HG03045 (cell line): Measurements from ENCODE around the gene ERBIN.
A peak's percentile ranks its signal among the peaks of the same experiment; 100 is the strongest.
"Not testable (repeated sequence)": the region's sequence is repeated elsewhere in the genome, so short reads cannot be mapped to it uniquely, and the experiment has no call there.

ENCODE experiments used
- ATAC-seq: cut with Tn5 transposase; IDR thresholded peaks from one replicate; pipeline ENCODE4 v1.9.1; 2021; ENCODE audit warnings: mild to moderate bottlenecking, moderate library complexity; ENCODE audit not compliant: unreplicated experiment

The ERBIN gene

DNA sequence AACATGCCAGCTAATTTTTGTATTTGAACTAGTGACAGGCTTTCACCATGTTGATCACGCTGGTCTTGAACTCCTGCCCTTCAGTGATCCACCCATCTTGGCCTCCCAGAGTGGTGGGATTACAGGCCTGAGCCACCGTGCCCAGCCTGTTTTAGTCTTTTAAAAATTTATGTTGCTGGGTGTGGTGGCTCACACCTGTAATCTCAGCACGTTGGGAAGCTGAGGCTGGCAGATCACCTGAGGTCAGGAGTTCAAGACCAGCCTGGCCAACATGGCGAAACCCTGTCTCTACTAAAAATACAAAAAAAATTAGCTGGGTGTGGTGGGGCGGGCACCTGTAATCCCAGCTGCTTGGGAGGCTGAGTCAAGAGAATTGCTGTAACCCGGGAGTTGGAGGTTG is 10.7 kb upstream of the ERBIN start:
- ATAC-seq = not testable (repeated sequence)

GRCh38 chr5:65916066-65916465 is 10.3 kb upstream of the ERBIN start:
- ATAC-seq = no peak

DNA sequence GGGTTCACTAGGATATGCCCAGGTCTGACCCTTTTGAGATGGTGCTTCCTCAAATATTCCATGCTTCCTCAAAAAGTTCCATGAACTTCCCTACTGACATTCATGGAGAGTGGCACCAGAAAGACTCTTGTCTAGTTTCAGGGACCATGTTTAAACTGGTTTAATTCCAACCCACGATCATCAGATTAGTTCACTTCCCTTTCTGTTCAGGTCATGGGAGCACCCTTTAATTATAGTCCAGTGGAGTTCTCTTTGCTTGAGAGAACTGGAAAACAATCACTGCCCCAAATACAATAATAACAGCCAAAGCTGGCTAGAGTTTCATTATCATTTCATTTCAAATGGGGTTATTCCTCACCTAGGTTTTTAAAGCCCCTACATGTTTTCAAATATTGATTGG is 9.7 kb upstream of the ERBIN start:
- no peak for ATAC-seq

DNA sequence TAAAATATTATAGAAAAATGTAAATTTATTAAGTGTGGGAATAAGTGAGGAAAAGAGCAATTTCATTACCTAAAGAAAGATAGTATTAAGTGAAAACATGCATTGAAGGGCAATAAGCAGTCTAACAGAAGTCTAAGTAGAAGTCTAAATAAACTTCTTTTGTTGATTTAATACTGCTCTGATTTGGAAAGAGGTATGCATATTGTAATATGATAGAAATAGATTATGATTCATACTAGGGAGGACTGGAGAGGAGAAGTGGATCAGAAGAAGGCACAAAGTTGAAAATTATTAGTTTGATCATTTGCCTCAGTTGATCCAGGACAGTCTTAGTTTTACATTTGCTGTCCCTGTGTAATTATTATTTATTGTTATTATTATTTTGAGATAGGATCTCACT is 6.6 kb upstream of the ERBIN start:
- ATAC-seq = no peak

- ATAC-seq = no peak
These were observed 3.0 kb upstream of the ERBIN start for GRCh38 chr5:65923339-65923738.

- no peak for ATAC-seq
These were observed 1.9 kb upstream of the ERBIN start for GRCh38 chr5:65924366-65925043.

DNA sequence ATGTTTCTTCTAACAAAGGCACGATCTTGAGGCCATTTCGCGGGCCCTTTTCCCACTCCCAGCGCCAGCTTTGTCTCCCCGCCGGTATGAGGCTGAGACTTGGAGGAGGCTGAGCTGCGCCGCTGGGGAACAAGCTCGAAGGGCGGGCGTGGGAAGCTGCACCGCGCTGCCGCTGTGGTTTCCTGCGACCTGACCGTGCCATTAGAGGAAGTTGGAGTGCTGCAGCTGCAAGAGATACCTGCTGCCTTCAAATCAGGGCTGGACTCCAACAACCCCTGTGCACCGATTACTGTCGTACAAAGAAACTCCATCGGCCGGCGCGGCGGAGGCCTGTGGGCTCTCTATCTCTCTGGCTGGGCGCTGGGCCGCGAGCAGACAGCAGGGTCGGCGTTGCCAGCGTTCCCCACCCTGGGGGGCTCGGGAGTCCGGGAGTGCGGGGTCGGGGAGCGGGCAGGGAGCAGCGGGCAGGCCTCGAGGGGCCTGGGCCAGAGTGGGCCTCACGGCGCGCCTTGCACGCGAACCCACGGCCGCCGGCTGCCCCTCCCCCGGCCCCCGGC is 1.3 kb upstream of the ERBIN start:
- ATAC-seq = peak; percentile 66

- ATAC-seq = peak; percentile 69
These were observed 637 bp upstream of the ERBIN start for GRCh38 chr5:65925601-65926275.

- ATAC-seq = no peak
These were observed 518 bp downstream of the ERBIN start for GRCh38 chr5:65926893-65927292.

DNA sequence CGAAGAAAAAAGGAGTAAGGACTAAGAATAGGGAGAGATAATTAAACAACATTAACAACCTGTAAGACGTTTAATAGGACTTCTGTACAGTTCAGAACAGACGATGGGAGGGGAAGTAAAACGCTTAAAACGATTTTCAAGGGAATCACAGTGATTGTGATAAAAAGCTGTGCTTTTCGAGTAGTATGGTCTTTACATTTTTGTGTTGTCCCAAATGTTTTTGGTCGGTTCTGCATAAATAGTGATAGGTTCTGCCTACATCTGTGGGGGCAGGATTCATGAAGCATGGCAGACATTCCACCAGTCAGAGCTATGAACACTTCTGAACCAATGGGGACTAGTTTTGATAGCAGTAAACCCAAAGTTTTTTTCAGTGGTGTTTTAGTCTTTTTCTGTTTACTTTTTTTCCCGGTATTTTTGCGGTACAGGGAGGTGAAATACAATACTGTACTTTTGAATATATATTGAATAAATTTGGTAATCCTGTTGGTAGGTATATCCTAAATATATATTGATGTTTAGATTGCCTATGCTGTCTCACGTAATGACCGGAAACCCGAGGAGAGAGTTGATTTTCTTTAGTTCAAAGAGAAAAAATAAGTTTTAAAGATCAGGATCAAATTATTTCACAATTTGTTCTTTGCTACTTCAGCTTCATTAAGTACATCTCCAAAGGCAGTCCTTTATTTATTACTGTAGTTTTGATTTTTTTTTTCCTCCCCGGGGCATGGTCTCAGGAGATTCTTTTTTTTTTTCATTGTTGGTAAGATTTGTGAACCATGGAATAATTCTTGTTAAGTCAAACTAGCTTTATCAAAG is 1.3 kb downstream of the ERBIN start:
- no peak for ATAC-seq

- ATAC-seq = no peak
These were observed 2.0 kb downstream of the ERBIN start for GRCh38 chr5:65928322-65928752.

GRCh38 chr5:65928860-65929259 is 2.5 kb downstream of the ERBIN start:
- no peak for ATAC-seq

DNA sequence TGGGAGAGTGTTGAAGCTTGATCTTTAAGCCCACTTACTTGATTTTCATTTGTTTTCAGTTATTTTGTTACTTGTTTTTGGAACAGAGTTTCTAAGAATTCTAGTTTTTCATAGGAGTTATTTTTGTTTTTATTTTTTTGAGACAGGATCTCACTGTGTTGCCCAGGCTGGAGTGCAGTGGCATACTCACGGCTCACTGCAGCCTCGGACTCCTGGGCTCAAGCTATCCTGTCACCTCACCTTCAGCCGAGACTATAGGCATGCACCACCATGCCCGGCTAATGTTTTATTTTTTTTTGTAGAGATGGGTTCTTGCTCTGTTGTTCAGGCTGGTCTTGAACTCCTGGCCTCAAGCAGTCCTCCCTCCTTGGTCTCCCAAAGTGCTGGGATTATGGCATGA is 6.3 kb downstream of the ERBIN start:
- no peak for ATAC-seq

- no peak for ATAC-seq
These were observed 6.9 kb downstream of the ERBIN start for GRCh38 chr5:65933295-65933694.

- peak; percentile 80 for ATAC-seq
These were observed 11.9 kb downstream of the ERBIN start for GRCh38 chr5:65938256-65938655.

DNA sequence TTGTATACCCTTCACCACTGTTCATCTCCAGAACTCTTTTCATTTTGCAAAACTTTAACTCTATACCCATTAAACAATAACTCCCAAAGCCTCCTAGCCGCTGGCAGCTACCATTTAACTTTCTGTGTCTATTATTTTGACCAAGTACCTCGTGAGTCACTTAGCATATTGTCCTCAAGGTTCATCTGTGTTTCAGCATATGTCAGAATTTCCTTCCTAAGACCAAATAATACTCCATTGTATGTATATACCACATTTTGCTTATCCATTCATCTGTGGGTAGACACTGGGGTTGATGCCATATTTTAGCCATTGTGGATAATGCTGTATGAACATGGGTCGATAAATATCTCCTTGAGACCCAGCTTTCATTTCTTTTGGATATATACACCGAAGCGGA is 17.4 kb downstream of the ERBIN start:
- no peak for ATAC-seq

DNA sequence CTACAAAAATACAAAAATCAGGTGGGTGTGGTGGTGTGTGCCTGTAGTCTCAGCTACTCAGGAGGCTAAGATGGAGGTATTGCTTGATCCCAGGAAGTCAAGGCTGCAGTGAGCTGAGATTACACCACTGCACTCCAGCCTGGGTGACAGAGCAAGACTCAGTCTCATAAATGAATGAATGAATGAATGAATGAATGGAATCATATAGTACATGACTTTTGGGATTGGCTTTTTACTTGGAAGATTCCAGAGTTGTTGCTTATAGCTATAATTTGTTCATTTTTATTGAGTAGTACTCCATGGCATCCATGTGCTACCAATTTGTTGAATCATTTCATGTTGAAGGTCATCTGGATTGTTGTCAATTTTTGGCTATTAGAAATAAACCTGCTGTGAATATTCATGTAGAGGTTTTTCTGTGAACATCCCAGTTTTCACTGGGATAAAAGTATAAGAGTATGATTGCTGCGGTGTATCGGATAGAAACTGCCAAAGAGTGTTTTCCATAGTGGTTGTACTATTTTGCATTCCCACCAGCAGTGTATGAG is 19.9 kb downstream of the ERBIN start:
- ATAC-seq = no peak

GRCh38 chr5:65948115-65948747 is 21.9 kb downstream of the ERBIN start:
- ATAC-seq = no peak

DNA sequence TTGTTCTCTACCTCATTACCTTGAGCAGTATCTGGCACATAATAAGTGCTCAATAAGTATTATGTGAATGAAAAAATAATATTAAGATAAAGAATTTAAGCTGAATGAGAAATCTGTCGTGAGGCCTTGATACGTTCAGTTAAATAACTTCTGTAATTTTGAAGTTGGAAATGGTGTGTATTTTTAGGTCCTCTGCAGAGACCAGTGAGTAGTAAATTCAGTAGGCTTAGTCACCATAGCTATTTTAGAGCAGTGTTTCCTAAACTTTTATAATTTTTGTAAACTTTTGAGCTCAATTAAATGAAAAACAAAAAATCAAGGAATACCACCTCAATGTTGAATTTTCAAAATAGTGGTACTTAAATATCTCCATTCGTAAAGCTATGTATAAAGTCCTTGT is 25.0 kb downstream of the ERBIN start:
- ATAC-seq = no peak

- no peak for ATAC-seq
These were observed 25.9 kb downstream of the ERBIN start for GRCh38 chr5:65952259-65952658.

- no peak for ATAC-seq
These were observed 27.8 kb downstream of the ERBIN start for GRCh38 chr5:65954200-65954599.
